HCT116 (cell line): ENCODE results near the gene PBX1. TPM values are rescaled to one million over a fixed set of nuclear protein-coding genes. Genes with fewer than 3 reads are reported as not detected.
A peak's percentile ranks its signal among the peaks of the same experiment; 100 is the strongest.

ENCODE experiments used
- ATAC-seq: fragments of 200-7000 bp; cut with Tn5 transposase; 2 replicates; pipeline ENCODE4 v1.9.1; 2020; ENCODE audit warnings: mild to moderate bottlenecking, moderate library complexity
- BruUV-seq: library from RNA; stranded (reverse); fragments of 400-500 nt; replicated peaks from 2 replicates; lab custom pipeline; 2021; lab: Mats Ljungman, UMichigan
- CTCF ChIA-PET: fragments of 300-600 bp; sonication (Branson Sonifier 250); formaldehyde crosslinking; loops from one replicate; lab custom pipeline; 2021; ENCODE audit warnings: antibody characterized with exemption; lab: Charles Lee
- POLR2A ChIA-PET: fragments of 300-600, 350-600 bp; sonication (Branson Sonifier 250); formaldehyde crosslinking; loops from one replicate; lab custom pipeline; 2021; ENCODE audit warnings: antibody characterized with exemption; lab: Charles Lee
- RAD21 ChIA-PET, 2 experiments: fragments of 300-600 bp; sonication (Branson Sonifier 250); formaldehyde crosslinking; loops; one replicate each; lab custom pipeline; 2023; ENCODE audit warnings: low total read pairs in 2 of 2; ENCODE audit not compliant: uncharacterized antibody in 2 of 2, unreplicated experiment in 2 of 2, low non-redundant PET in 1 of 2; lab: Charles Lee
- DNase-seq: peaks from one replicate; pipeline ENCODE4 v3.0.0-alpha.2; 2010; ENCODE audit warnings: low read depth, low spot score
- H2AFZ ChIP-seq: fragments of 200-600 bp; shearing (Covaris generic), sonication (generic); 2 replicates; pipeline ENCODE4 v1.6.1; 2017; ENCODE audit warnings: low read depth, mixed run types, mixed read lengths, antibody characterized with exemption, low read length; ENCODE audit not compliant: poor library complexity, severe bottlenecking
- H3K27ac ChIP-seq: 2 replicates; pipeline ENCODE4 v1.5.1; 2012; ENCODE audit warnings: low read depth, low read length
- H3K27me3 ChIP-seq: fragments of 200-600 bp; sonication (generic); 2 replicates; pipeline ENCODE4 v1.6.1; 2016; ENCODE audit warnings: mixed run types, low read length, mixed read lengths; ENCODE audit not compliant: insufficient read depth
- H3K36me3 ChIP-seq, 2 experiments: fragments of 200-500 bp in 1 of 2; fragments of 200-600 bp in 1 of 2; sonication (Bioruptor generic) in 1 of 2; sonication (generic) in 1 of 2; 2 replicates each; pipeline versions ENCODE4 v1.5.1 to v1.6.1; 2014 to 2016; ENCODE audit warnings: low read length in 2 of 2, inconsistent platforms in 1 of 2, mixed read lengths in 1 of 2, mixed run types in 1 of 2; ENCODE audit not compliant: insufficient read depth in 2 of 2, control insufficient read depth in 1 of 2
- H3K4me1 ChIP-seq, 2 experiments: fragments of 200-600 bp in 1 of 2; sonication (generic) in 1 of 2; 2 replicates each; pipeline versions ENCODE4 v1.5.1 to v1.6.1; 2012 to 2017; ENCODE audit warnings: low read length in 2 of 2, inconsistent platforms in 1 of 2, mild to moderate bottlenecking in 1 of 2, mixed read lengths in 1 of 2, mixed run types in 1 of 2, moderate library complexity in 1 of 2; ENCODE audit not compliant: insufficient read depth in 2 of 2, control insufficient read depth in 1 of 2
- H3K4me2 ChIP-seq: fragments of 200-600 bp; sonication (generic); 2 replicates; pipeline ENCODE4 v1.6.1; 2017; ENCODE audit warnings: mixed run types, low read length, mixed read lengths
- H3K4me3 ChIP-seq, 2 experiments: fragments of 200-600 bp in 1 of 2; sonication (generic) in 1 of 2; replicated peaks in 1 of 2; 2 replicates each; pipeline ENCODE4 v1.5.1; 2011 to 2016; ENCODE audit warnings: low read length in 2 of 2, control low read depth in 1 of 2, low read depth in 1 of 2, mild to moderate bottlenecking in 1 of 2, mixed read lengths in 1 of 2, mixed run types in 1 of 2
- H3K79me2 ChIP-seq: fragments of 200-600 bp; sonication (generic); 2 replicates; pipeline ENCODE4 v1.6.1; 2017; ENCODE audit warnings: mild to moderate bottlenecking, mixed run types, low read length, moderate library complexity, mixed read lengths; ENCODE audit not compliant: insufficient read depth
- H3K9ac ChIP-seq: fragments of 200-600 bp; sonication (generic); 2 replicates; pipeline ENCODE4 v1.6.1; 2016; ENCODE audit warnings: low read length, mixed read lengths
- H3K9me2 ChIP-seq: fragments of 200-600 bp; sonication (generic), shearing (Covaris generic); 2 replicates; pipeline ENCODE4 v1.6.1; 2017; ENCODE audit warnings: mixed run types, mild to moderate bottlenecking, moderate library complexity; ENCODE audit not compliant: insufficient read depth
- H3K9me3 ChIP-seq, 2 experiments: fragments of 200-500 bp in 1 of 2; fragments of 200-600 bp in 1 of 2; sonication (Bioruptor generic) in 1 of 2; sonication (generic) in 1 of 2; 2 replicates each; pipeline ENCODE4 v1.6.1; 2014 to 2017; ENCODE audit warnings: low read length in 2 of 2, mixed read lengths in 2 of 2, inconsistent platforms in 1 of 2, low read depth in 1 of 2, mild to moderate bottlenecking in 1 of 2, mixed run types in 1 of 2, moderate library complexity in 1 of 2; ENCODE audit not compliant: control insufficient read depth in 1 of 2, insufficient read depth in 1 of 2
- H4K20me1 ChIP-seq: fragments of 200-600 bp; sonication (generic), shearing (Covaris generic); 2 replicates; pipeline ENCODE4 v1.6.1; 2017; ENCODE audit warnings: mixed run types, mild to moderate bottlenecking, moderate library complexity; ENCODE audit not compliant: insufficient read depth
- ATF3 ChIP-seq: IDR thresholded peaks from 2 replicates; pipeline ENCODE4 v1.6.1; 2012
- CBX3 ChIP-seq: IDR thresholded peaks from 2 replicates; pipeline ENCODE4 v1.6.1; 2012; ENCODE audit warnings: low read depth
- CEBPB ChIP-seq: IDR thresholded peaks from 2 replicates; pipeline ENCODE4 v1.6.1; 2012; ENCODE audit warnings: low read depth
- CTCF ChIP-seq, 3 experiments: fragments of 200-600 bp in 1 of 3; sonication (generic) in 1 of 3; IDR thresholded peaks in 2 of 3; conservative IDR thresholded peaks in 1 of 3; 2 replicates each; pipeline ENCODE4 v1.5.1; 2012 to 2017; ENCODE audit warnings: low read depth in 2 of 3, low read length in 2 of 3, antibody characterized with exemption in 1 of 3, borderline replicate concordance in 1 of 3, control low read depth in 1 of 3, mild to moderate bottlenecking in 1 of 3, mixed read lengths in 1 of 3, mixed run types in 1 of 3, moderate library complexity in 1 of 3; ENCODE audit not compliant: insufficient read depth in 1 of 3
- EZH2 ChIP-seq: fragments of 200-600 bp; sonication (generic); IDR thresholded peaks from 2 replicates; pipeline ENCODE4 v1.6.1; 2017; ENCODE audit warnings: antibody characterized with exemption, mixed run types
- EZH2phosphoT487 ChIP-seq: fragments of 200-600 bp; IDR thresholded peaks from 2 replicates; pipeline ENCODE4 v1.6.1; 2018; ENCODE audit warnings: antibody characterized with exemption, borderline replicate concordance
- FOSL1 ChIP-seq: IDR thresholded peaks from 2 replicates; pipeline ENCODE4 v1.6.1; 2012; ENCODE audit warnings: low read depth
- POLR2A ChIP-seq: IDR thresholded peaks from 2 replicates; pipeline ENCODE4 v1.7.0; 2011; ENCODE audit warnings: borderline replicate concordance; ENCODE audit not compliant: insufficient read depth, insufficient read length; ENCODE audit errors: extremely low read depth
- POLR2AphosphoS5 ChIP-seq: IDR thresholded peaks from 2 replicates; pipeline ENCODE4 v1.6.1; 2011; ENCODE audit warnings: mild to moderate bottlenecking, low read depth, low read length, moderate library complexity
- RAD21 ChIP-seq: IDR thresholded peaks from 2 replicates; pipeline ENCODE4 v1.6.1; 2012; ENCODE audit warnings: low read depth, mild to moderate bottlenecking
- SP1 ChIP-seq: IDR thresholded peaks from 2 replicates; pipeline ENCODE4 v1.6.1; 2012; ENCODE audit warnings: low read depth
- TCF7L2 ChIP-seq: IDR thresholded peaks from 2 replicates; pipeline ENCODE4 v1.7.0; 2011; ENCODE audit warnings: borderline replicate concordance, inconsistent platforms; ENCODE audit not compliant: insufficient read depth, insufficient read length; ENCODE audit errors: extremely low read depth
- YY1 ChIP-seq: IDR thresholded peaks from 2 replicates; pipeline ENCODE4 v1.6.1; 2011; ENCODE audit warnings: low read length, low read depth, moderate library complexity, mild to moderate bottlenecking; ENCODE audit not compliant: insufficient replicate concordance; ENCODE audit errors: extremely low read depth
- ZFX ChIP-seq: fragments of 450-650 bp; IDR thresholded peaks from 2 replicates; pipeline ENCODE4 v1.6.1; 2017
- ZNF274 ChIP-seq: fragments of 200-500 bp; sonication (Bioruptor generic); IDR thresholded peaks from 2 replicates; pipeline ENCODE4 v1.6.1; 2014; ENCODE audit warnings: mild to moderate bottlenecking, low read depth, low read length, inconsistent platforms
- intact Hi-C: fragments of 100-400 bp; cut with micrococcal nuclease; formaldehyde crosslinking; loops from 2 replicates; pipeline ENCODE4 v1.10.0; 2022
- total RNA-seq: library from RNA; stranded (reverse); gene quantifications from one replicate; pipeline ENCODE4 v1.2.1, GENCODE V29; 2021; ENCODE audit not compliant: unreplicated experiment

The PBX1 gene
- total RNA-seq, 1 experiment from 2014 or later = 29.6 TPM

DNA sequence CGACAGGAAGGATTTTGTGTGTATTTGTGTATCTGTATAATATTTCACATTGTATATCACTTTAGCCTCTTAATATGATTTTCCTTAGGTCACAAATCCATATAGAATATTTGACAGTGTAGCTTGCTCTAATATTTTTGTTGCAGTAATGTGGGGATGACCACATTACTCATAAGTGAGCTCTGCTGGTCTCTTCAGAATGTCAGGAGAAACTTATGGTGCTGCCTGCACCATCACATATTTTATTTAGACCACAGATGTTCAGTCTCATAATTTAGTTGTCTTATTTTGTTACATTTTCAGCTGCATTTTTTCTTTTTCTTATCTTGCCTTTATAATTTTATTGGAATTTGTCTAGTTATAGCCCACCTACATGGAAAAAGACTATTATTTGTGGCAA is 205.3 kb downstream of the PBX1 start (continued):
- TF ChIP-seq ZNF274 = no peak

DNA sequence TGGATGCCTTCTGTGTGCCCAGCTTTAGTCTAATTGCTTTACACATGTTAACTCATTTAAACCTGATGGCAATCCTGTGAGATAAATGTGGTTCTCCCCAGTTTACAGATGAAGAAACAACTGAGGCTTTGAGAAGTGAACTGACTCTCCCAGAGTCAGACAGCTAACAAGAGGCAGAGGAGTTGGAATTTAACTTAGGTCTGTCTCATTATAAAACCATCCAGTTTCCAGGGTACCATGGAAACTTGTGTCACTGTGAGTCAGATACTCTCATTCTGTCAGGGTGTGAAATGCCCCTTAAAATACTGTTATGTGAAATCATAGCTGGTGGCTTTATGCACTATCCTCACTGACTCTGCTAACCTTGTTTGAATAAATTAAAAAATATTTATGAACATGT is 206.6 kb downstream of the PBX1 start:
- CTCF ChIA-PET = interaction anchor here (1.1 kb wide), 1 partner anchor 92 kb away, joined by 3 read pairs; no protein-coding TSS in a partner anchor

More for the DNA sequence above, 206.6 kb downstream of the PBX1 start:
- no peaks in the 10 kb centered on the region for H3K36me3 ChIP-seq
- peak overlapping the region; percentile 31 for H3K4me2 ChIP-seq
- H3K4me3 ChIP-seq = no peak overlapping the region
- H3K9me3 ChIP-seq = no peaks in the 10 kb centered on the region
- H4K20me1 ChIP-seq = no peaks in the 10 kb centered on the region
- peak overlapping the region; percentile 27; the same call in 1 of the 2 replicates for H3K27ac ChIP-seq
- ATAC-seq (no peak), DNase-seq (no peak)
- no TSS peak for BruUV-seq
- no peaks in the 10 kb centered on the region for H3K27me3 ChIP-seq
- ChIA-PET POLR2A (no interaction called here), RAD21 (interaction anchor here in 1 of 2 experiments (0.6 kb wide), 1 partner anchor 1195 kb away, joined by 3 read pairs; no protein-coding TSS in a partner anchor)
- H3K9me2 ChIP-seq = no peaks in the 10 kb centered on the region
- no peaks in the 10 kb centered on the region for H3K79me2 ChIP-seq
- no peak overlapping the region for H2AFZ ChIP-seq
- intact Hi-C loops = no loop called here
- peaks cover 20 to 33% of the 10 kb centered on the region in 2 experiments for H3K4me1 ChIP-seq
- no peak overlapping the region for H3K9ac ChIP-seq
- TF ChIP-seq YY1 (no peak), TCF7L2 (no peak), ZNF274 (no peak), ATF3 (no peak), CBX3 (no peak), RAD21 (no peak), ZFX (no peak), CEBPB (no peak), EZH2phosphoT487 (no peak), CTCF (IDR thresholded peaks at IDR 0.05 in 2 of 3, conservative IDR thresholded peaks at IDR 0.05 in 1 of 3; ENCODE audit: borderline replicate concordance in 1 of 3, insufficient read depth in 1 of 3, low read depth in 2 of 3, low read length in 2 of 3) (no peak), POLR2AphosphoS5 (no peak), POLR2A (no peak), SP1 (no peak), FOSL1 (no peak; the same call in 1 of the 2 replicates), EZH2 (no peak)
